NCI-H187 (cell line): ENCODE measurements around the gene PLD5.
"Not testable (repeated sequence)": the region's sequence is repeated elsewhere in the genome, so short reads cannot be mapped to it uniquely, and the experiment has no call there.

Experiments used
- DNase-seq, 2 experiments: peaks; one replicate each; lab custom pipeline; 2025; lab: John Stamatoyannopoulos, UW

The PLD5 gene

DNA sequence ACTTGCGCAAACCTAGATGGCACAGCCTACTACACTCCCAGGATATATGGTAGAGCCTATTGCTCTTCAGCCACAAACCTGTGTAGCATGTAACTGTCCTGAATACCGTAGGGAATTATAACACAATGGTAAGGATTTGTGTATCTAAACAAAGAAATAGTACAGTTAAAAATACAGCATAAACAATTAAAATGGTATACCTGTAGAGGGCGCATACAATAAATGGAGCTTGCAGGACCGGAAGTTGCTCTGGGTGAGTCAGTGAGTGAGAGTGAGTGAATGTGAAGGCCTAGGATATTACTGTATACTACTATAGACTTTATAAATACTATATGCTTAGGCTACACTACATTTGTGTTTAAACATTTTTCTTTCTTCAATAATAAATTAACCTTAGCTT, 99.3 kb downstream of the PLD5 start:
- DNase-seq, result no peak

DNA sequence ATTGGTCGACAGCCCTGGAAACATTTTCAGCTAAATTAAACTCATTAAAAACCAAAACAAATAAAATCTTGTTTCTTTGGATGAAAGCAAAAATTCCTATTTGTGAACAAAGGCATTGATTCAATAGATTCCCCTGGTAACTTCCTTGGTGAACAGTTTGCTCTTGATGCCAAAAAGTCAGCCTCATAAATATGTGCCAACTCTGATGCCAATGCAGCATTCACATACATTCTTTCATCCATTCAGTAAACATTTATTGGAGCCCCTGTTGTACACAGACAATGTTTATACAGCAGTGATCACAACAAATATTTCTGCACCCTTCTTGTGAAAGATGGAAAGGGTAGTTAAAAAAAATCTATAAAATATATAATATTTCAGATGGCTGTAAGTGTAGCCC, 107.8 kb downstream of the PLD5 start:
- no peak for DNase-seq

GRCh38 chr1:242412921-242413320, 111.6 kb downstream of the PLD5 start:
- DNase-seq, result no peak

DNA sequence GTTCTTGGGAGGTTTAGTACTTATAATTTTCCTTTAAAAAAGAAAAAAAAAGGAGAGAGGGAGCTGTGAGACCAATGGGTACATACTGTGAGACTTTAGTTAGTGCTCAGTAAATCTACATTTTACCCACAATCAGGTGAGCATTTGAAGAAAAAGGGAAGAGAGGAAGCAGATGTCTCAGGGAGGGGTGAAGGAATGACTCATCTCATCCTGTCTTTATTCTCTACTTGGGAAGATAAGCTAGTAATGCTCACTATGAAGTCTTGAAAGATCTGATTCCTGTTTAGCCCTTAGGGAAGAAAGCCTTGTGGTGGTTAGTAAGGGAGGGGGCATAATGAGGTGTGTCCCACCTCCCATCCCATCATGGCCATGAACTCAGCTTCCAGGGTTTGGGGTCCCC, 112.6 kb downstream of the PLD5 start:
- no peak for DNase-seq

GRCh38 chr1:242405947-242406346, 118.5 kb downstream of the PLD5 start:
- no peak for DNase-seq

DNA sequence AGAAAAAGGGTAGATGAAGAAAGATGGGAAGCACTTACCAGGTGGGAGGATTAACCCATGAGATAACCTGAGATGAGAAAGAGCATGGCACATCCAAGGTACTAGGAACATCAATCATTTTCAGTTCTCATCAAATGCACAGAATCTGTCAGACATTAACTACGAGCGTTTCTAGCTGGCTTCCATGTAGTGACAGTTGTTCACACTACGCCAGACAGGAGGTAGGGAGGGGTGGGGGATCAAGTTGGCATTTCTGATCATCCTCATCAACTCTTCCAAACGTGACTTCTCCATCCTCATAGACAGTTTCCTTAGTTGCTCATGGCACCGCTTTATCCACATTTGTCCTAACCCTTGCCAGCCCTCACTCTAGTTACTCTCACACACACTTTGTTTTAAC, 120.2 kb downstream of the PLD5 start:
- DNase-seq, result no peak

DNA sequence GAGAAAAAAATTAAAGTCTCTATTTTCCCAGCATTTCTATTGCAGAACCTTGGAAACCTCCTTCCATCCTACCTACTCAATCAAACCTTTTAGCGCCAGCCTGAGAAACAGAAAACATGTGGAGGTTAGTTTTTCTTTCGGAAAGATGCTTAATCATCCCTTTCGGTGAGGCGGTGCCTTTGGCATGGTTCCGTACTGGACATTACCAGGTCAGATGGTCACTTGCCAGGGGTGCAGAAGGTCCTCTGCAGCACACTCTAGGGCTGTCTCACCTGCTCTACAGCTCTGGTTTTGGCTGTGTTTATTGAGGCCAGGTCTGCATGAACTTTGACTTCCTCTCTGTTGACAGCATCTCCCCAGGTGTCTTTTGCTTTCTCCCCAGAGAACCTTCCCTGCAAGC, 121.5 kb downstream of the PLD5 start:
- DNase-seq, result no peak

DNA sequence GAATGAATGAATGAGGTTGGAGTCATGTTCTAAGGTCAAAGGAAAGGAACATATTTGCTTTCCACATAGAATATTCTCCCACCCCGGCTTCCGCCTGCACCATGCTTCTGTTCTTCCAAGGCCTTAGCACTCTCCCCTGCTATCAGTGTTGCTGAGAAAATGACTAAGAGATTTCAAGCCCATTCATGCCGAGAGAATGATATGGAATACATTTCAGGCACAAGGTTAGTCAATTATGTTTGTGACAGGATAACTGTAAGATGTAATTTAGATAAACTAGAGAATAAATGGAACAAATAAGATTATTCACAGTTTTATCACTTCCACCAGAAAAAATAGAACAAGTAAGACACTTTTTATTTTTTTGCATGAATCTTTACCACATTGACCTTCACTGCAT, 122.6 kb downstream of the PLD5 start:
- no peak for DNase-seq

DNA sequence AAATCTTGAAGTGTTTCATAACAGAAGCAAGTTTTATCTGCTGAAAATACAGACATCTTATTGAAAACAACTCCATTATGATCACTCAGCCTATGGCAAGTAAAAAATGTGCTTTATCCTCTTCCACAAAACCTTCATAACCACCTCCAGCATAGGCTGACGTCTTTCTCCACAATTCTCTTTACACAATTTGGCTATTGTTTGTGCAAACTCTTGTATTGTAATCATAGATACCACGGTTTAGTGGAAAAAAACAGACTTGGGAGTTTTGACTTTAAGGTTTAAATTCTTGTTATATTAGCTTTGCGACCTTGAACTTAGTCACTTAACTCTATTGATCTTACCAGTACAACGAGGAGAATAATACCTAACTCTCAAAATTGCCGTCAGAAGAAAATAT, 126.1 kb downstream of the PLD5 start:
- no peak for DNase-seq

- no peak for DNase-seq
Observed at GRCh38 chr1:242391896-242392295, 132.6 kb downstream of the PLD5 start.

DNA sequence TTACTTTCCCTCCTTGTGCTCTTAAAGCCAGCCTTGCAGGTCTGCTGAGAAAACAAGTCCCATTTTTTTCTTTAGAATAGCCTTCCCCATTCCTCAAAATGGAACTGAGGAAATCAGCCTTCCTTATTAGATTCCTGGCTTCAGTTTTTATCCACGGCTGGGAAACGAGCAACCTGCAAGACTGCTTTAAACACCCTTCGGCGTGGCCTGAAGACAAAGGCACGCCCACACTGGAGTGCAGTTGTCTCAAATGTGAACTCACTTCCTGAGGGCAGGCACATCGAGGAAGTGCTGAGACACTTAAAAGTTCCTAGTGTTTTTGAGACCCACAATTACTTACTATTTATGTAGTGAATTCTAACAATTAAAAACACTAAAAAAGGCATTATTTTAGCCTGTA, 148.4 kb downstream of the PLD5 start:
- DNase-seq, result not testable (repeated sequence)

DNA sequence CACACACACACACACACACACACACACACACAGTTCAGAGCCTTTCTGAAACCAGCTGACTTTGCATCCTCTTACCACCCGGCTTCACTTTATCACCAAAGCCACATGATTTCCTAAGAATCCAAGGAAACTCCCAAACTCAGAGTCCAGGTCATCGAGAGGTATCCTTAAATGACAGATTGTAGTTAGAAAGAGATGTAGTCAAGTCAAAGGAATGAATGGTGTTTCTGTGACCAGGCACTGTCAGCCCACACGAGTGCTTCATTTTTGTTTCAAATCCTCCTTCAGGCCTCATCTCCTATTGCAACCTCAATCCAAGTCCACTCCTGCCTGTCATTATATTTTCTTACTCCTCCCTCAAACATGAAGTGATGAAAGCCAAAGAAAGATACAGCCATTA, 174.1 kb downstream of the PLD5 start:
- DNase-seq, result not testable (repeated sequence)

DNA sequence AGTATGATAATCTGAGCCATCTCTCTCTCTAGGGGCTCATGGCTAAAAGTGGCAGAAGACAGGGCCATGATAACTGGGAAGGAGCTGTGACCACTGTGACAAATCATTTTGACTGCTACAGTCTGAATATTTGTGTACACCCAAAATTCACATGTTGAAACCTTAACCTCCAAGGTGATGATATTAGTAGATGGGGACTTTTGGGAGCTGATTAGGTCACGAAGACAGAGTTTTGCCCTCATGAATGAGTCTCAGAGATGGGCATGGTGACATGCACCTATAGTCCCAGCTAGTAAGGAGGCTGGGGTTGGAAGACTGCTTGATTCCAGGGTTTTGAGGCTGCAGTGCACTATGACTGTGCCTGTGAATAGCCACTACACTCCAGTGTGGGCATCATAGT, 174.9 kb downstream of the PLD5 start:
- no peak for DNase-seq

DNA sequence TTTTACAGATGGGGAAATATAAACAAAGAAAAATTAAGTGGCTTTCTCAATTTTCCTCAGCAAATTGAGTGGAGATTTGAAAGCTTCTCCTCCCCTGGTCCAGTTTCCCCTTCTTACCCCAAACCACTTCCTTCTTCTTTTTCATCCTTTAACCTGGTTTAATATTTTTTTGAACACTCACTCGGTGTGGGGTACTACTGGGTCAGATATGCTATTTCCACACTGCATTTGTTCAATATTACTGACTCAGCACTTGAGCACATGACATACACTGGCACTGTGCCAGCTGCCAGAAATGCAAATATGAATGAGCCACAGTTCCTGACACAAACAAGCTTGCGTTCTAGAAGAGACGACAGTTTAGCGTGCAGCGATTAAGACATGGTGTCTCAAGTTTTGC, 193.6 kb downstream of the PLD5 start:
- not testable (repeated sequence) for DNase-seq

DNA sequence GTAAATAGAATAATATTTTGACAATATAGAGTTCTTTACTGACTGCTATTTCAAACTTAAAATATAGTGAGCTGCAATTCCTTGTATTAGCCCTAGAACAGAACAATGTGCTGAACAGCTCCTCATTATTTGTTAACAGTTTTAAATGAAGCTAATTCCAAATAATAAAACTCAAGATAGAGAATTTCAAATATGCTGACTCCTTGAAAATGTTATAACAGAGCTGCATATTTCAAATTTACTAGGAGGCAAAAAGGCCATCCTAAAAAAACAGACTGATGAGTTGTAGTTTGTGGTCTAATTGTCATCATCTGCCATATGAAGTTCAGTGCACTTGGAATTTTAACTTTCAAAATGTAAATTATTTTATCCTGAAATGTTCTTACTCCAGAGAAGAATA, 197.1 kb downstream of the PLD5 start:
- not testable (repeated sequence) for DNase-seq

DNA sequence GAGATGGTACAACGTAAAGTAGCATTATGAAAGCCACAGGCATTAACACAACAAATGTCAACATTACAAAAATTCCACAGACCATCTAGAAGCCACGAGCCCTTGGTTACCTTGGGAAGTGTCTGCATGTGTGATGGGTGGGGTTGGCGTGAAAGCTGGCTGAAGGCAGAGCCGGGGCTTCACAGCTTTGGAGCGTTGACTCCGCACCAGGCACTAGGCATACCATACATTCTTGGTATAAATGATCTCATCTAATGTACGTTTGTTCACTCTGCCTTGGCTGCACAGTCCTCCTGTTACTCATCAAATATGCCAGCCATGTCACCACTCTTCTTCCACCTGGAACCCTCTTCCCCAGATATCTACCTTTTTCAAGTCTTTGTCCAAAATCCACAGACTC, 202.5 kb downstream of the PLD5 start:
- DNase-seq, result not testable (repeated sequence)

DNA sequence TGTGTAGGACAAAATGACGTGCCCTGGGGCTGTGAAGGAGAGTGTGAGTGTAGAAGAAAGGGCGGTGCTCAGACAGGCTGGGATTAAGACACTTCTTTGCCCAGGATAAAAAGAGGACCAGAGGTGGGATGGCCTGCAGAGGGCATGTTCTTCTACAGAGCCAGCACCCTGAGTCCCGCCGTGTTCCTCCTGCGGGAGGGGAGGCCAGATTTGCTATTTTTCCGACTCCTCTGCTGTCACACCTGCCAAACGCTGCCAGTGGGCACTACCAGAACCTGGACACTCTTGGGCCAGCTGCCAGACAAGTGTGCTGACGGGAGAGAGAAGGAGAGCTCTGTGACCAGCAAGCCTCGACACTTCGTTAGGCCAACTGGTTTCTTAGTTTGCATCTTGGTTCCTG, 206.4 kb downstream of the PLD5 start:
- DNase-seq, result no peak

GRCh38 chr1:242314865-242315264, 209.6 kb downstream of the PLD5 start:
- not testable (repeated sequence) for DNase-seq

- not testable (repeated sequence) for DNase-seq
Observed at GRCh38 chr1:242314085-242314649, 210.3 kb downstream of the PLD5 start.

- not testable (repeated sequence) for DNase-seq
Observed at GRCh38 chr1:242308681-242309080, 215.8 kb downstream of the PLD5 start.

- DNase-seq, result not testable (repeated sequence)
Observed at GRCh38 chr1:242293781-242294180, 230.7 kb downstream of the PLD5 start.

GRCh38 chr1:242288067-242288466, 236.4 kb downstream of the PLD5 start:
- DNase-seq, result not testable (repeated sequence)

DNA sequence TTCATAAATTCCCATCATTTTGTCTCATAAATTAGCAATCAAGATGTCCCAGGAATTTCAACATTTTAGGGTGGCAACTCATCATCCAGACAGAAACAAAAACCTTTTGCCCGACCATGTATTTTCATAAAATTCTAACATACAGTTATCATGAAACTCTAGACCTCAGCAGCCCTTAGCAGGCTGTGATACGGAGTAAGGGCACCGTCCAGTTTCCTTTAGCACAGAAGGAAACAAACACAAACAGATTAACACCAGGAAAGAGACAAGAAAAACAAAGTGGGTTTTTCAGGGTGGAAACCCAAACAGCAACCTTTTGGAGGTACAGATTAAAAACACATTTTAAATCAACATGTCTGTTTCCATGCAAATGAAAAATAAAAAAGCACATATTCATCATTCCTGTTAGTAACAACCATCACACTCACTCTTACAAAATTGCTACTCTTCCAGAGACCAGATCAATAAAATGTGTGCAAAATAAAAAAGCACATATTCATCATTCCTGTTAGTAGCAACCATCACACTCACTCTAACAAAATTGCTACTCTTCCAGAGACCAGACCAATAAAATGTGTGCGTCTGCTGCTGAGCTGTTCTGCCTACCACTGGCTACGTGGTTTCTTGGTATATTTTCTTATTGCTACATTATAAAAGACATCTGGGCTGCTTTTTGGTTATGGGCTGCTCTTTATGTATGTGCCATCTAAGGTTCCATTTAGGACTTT, 241.6 kb downstream of the PLD5 start:
- DNase-seq, result not testable (repeated sequence)

- not testable (repeated sequence) for DNase-seq
Observed at GRCh38 chr1:242278406-242278805, 246.1 kb downstream of the PLD5 start.
